ENCODE measurements around the gene RAB36. TPM values are rescaled to one million over a fixed set of nuclear protein-coding genes. Genes with fewer than 3 reads are reported as not detected.
A peak's percentile ranks its signal among the peaks of the same experiment; 100 is the strongest.

The RAB36 gene
- total and polyA plus RNA-seq, 4 donors = 0.22 to 0.56 (median 0.37) TPM

GRCh38 chr22:23176645-23177027, 31.4 kb downstream of the RAB36 start:
- TF ChIP-seq RAD21 (IDR thresholded peaks at IDR 0.05) = no peak
- no peak for TF ChIP-seq EGR1 (IDR thresholded peaks at IDR 0.05; ENCODE audit: low read depth in 2 of 2)
- TF ChIP-seq FOXA1 (IDR thresholded peaks at IDR 0.05) = no peak
- no peak for TF ChIP-seq HNF4G (IDR thresholded peaks at IDR 0.05)
- TF ChIP-seq ATF3 (IDR thresholded peaks at IDR 0.05) = no peak
- TF ChIP-seq HNF4A (conservative IDR thresholded peaks at IDR 0.05) = no peak
- no peak for TF ChIP-seq ZBTB33 (IDR thresholded peaks at IDR 0.05)
- no peak for TF ChIP-seq SP1 (IDR thresholded peaks at IDR 0.05)
- no peak for TF ChIP-seq GABPA (IDR thresholded peaks at IDR 0.05 in 1 of 2, conservative IDR thresholded peaks at IDR 0.05 in 1 of 2)
- TF ChIP-seq NR2F2 (IDR thresholded peaks at IDR 0.05) = no peak
- no peak for TF ChIP-seq JUND (IDR thresholded peaks at IDR 0.05)
- no peak for TF ChIP-seq TAF1 (conservative IDR thresholded peaks at IDR 0.05)
- no peak for TF ChIP-seq CTCF (IDR thresholded peaks at IDR 0.05; ENCODE audit: low read depth, low read length, missing input control)
- TF ChIP-seq REST (IDR thresholded peaks at IDR 0.05) = no peak
- no peak for TF ChIP-seq FOXA2 (IDR thresholded peaks at IDR 0.05)
- peaks cover 8 to 23% (median 20%) of the 10 kb centered on the region in 4 donors for H3K4me1 ChIP-seq (ENCODE audit: control insufficient read depth in 4 of 4, insufficient read depth in 4 of 4, low read length in 3 of 4)
- WGBS = 90% methylated on average over 9 of the region's 9 CpGs
- H3K27me3 ChIP-seq (ENCODE audit: control insufficient read depth in 4 of 4, insufficient read depth in 4 of 4, low read length in 3 of 4) = no peaks in the 10 kb centered on the region
- no peak for DNase-seq (ENCODE audit: low spot score)
- no peak overlapping the region for H3K9ac ChIP-seq (ENCODE audit: low read depth in 1 of 2, low read length in 2 of 2)
- no peak overlapping the region for H3K4me3 ChIP-seq (ENCODE audit: low read depth in 1 of 3, low read length in 3 of 3)
- no peaks in the 10 kb centered on the region for H3K36me3 ChIP-seq (ENCODE audit: control insufficient read depth in 4 of 4, insufficient read depth in 3 of 4, low read depth in 1 of 4, low read length in 3 of 4)
- no peak overlapping the region for H3K27ac ChIP-seq (ENCODE audit: low read depth in 1 of 2, low read length in 2 of 2)
- no peaks in the 10 kb centered on the region for H3K9me3 ChIP-seq (ENCODE audit: control insufficient read depth in 4 of 4, low read length in 3 of 4)

GRCh38 chr22:23177197-23177596, 31.9 kb downstream of the RAB36 start:
- H3K27me3 ChIP-seq (ENCODE audit: control insufficient read depth in 4 of 4, insufficient read depth in 4 of 4, low read length in 3 of 4) = no peaks in the 10 kb centered on the region
- no peak overlapping the region for H3K4me3 ChIP-seq (ENCODE audit: low read depth in 1 of 3, low read length in 3 of 3)
- no peak overlapping the region for H3K9ac ChIP-seq (ENCODE audit: low read depth in 1 of 2, low read length in 2 of 2)
- DNase-seq (ENCODE audit: low spot score) = no peak
- peaks cover 12 to 28% (median 26%) of the 10 kb centered on the region in 4 donors for H3K4me1 ChIP-seq (ENCODE audit: control insufficient read depth in 4 of 4, insufficient read depth in 4 of 4, low read length in 3 of 4)
- H3K27ac ChIP-seq (ENCODE audit: low read depth in 1 of 2, low read length in 2 of 2) = no peak overlapping the region
- H3K9me3 ChIP-seq (ENCODE audit: control insufficient read depth in 4 of 4, low read length in 3 of 4) = no peaks in the 10 kb centered on the region
- no peaks in the 10 kb centered on the region for H3K36me3 ChIP-seq (ENCODE audit: control insufficient read depth in 4 of 4, insufficient read depth in 3 of 4, low read depth in 1 of 4, low read length in 3 of 4)
- TF ChIP-seq NR2F2 (IDR thresholded peaks at IDR 0.05) = peak; percentile 68
- no peak for TF ChIP-seq RXRA (IDR thresholded peaks at IDR 0.05)
- 80% methylated on average over 4 of the region's 4 CpGs for WGBS

Data from liver (tissue), 9 donors.